Panc1 (cell line): ENCODE data around the gene SEC31A. TPM values are rescaled to one million over a fixed set of nuclear protein-coding genes. Genes with fewer than 3 reads are reported as not detected.
A peak's percentile ranks its signal among the peaks of the same experiment; 100 is the strongest.

Experiments
- ATAC-seq: fragments of 200-7000 bp; cut with Tn5 transposase; 2 replicates; pipeline ENCODE4 v1.9.1; 2020; ENCODE audit warnings: mild to moderate bottlenecking, moderate library complexity
- BruUV-seq: library from RNA; stranded (reverse); fragments of 400-500 nt; replicated peaks from 2 replicates; lab custom pipeline; 2021; lab: Mats Ljungman, UMichigan
- CTCF ChIA-PET: fragments of 300-600 bp; sonication (Branson Sonifier 250); formaldehyde crosslinking; loops from one replicate; lab custom pipeline; 2022; ENCODE audit warnings: antibody characterized with exemption; lab: Charles Lee
- POLR2A ChIA-PET: fragments of 300-600 bp; sonication (Branson Sonifier 250); formaldehyde crosslinking; loops from one replicate; lab custom pipeline; 2022; ENCODE audit warnings: antibody characterized with exemption; lab: Charles Lee
- DNase-seq: peaks from one replicate; pipeline ENCODE4 v3.0.0-alpha.2; 2010; ENCODE audit warnings: low read depth, low spot score
- H3K27ac ChIP-seq: 2 replicates; pipeline ENCODE4 v1.5.1; 2011; ENCODE audit warnings: mild to moderate bottlenecking, low read length, inconsistent platforms
- H3K27me3 ChIP-seq: fragments of 200-500 bp; sonication (Bioruptor generic); 2 replicates; pipeline ENCODE4 v1.6.0; 2014; ENCODE audit warnings: low read length, inconsistent platforms; ENCODE audit not compliant: control insufficient read depth, insufficient read depth
- H3K36me3 ChIP-seq: fragments of 200-500 bp; sonication (Bioruptor generic); 2 replicates; pipeline ENCODE4 v1.5.1; 2014; ENCODE audit warnings: inconsistent platforms, mild to moderate bottlenecking, low read length, moderate library complexity; ENCODE audit not compliant: control insufficient read depth, insufficient read depth
- H3K4me1 ChIP-seq: 2 replicates; pipeline ENCODE4 v1.5.1; 2011; ENCODE audit warnings: inconsistent platforms, mild to moderate bottlenecking, low read length, moderate library complexity; ENCODE audit not compliant: control insufficient read depth, insufficient read depth
- H3K4me3 ChIP-seq, 2 experiments: 2 replicates each; pipeline ENCODE4 v1.5.1; 2011 to 2012; ENCODE audit warnings: low read depth in 2 of 2, low read length in 2 of 2, mild to moderate bottlenecking in 2 of 2, inconsistent platforms in 1 of 2, moderate library complexity in 1 of 2
- H3K9me3 ChIP-seq: fragments of 200-500 bp; sonication (Bioruptor generic); 2 replicates; pipeline ENCODE4 v1.5.1; 2014; ENCODE audit warnings: low read depth, mild to moderate bottlenecking, inconsistent platforms, low read length, moderate library complexity; ENCODE audit not compliant: control insufficient read depth, insufficient read depth
- CTCF ChIP-seq: fragments of 450-650 bp; IDR thresholded peaks from 2 replicates; pipeline ENCODE4 v1.5.1; 2017; ENCODE audit warnings: mild to moderate bottlenecking
- POLR2AphosphoS5 ChIP-seq: IDR thresholded peaks from 2 replicates; pipeline ENCODE4 v1.6.1; 2012; ENCODE audit warnings: mild to moderate bottlenecking, low read depth, low read length, moderate library complexity
- REST ChIP-seq, 2 experiments: IDR thresholded peaks; 2 replicates each; pipeline ENCODE4 v1.6.1; 2011 to 2012; ENCODE audit warnings: low read depth in 2 of 2, control low read depth in 1 of 2, low read length in 1 of 2, mild to moderate bottlenecking in 1 of 2, moderate library complexity in 1 of 2; ENCODE audit not compliant: insufficient read depth in 1 of 2
- SIN3A ChIP-seq: IDR thresholded peaks from 2 replicates; pipeline ENCODE4 v1.6.1; 2012; ENCODE audit warnings: low read depth, mild to moderate bottlenecking, low read length, moderate library complexity, borderline replicate concordance; ENCODE audit not compliant: insufficient read depth
- TCF7L2 ChIP-seq: IDR thresholded peaks from 2 replicates; pipeline ENCODE4 v1.6.1; 2011; ENCODE audit warnings: mild to moderate bottlenecking, low read depth, low read length, inconsistent platforms
- in situ Hi-C: cut with HindIII; loops from 2 replicates; pipeline ENCODE4 v1.10.0; 2016; ENCODE audit warnings: low sequenced_read_pairs, low pct_unique_long_range_greater_than_20kb
- intact Hi-C: fragments of 100-400 bp; cut with micrococcal nuclease; formaldehyde crosslinking; loops from one replicate; pipeline ENCODE4 v1.10.0; 2022; ENCODE audit not compliant: unreplicated experiment
- total RNA-seq: library from RNA; stranded (reverse); gene quantifications from one replicate; pipeline ENCODE4 v1.2.1, GENCODE V29; 2021; ENCODE audit not compliant: unreplicated experiment

Gene SEC31A
- total RNA-seq, 1 experiment from 2014 or later, result 107 TPM

GRCh38 chr4:82891707-82892466 is 934 bp upstream of the SEC31A start:
- TF ChIP-seq CTCF (no peak), POLR2AphosphoS5 (no peak), SIN3A (no peak), REST (IDR thresholded peaks at IDR 0.05; ENCODE audit: insufficient read depth in 1 of 2, low read depth in 2 of 2, low read length in 1 of 2) (no peak), TCF7L2 (no peak)
- ChIA-PET CTCF (no interaction called here), POLR2A (interaction anchor here (0.6 kb wide), 1 partner anchor 156 kb away, joined by 4 read pairs; no protein-coding TSS in a partner anchor)
- Histone ChIP-seq H3K4me1 (peaks cover 20% of the 10 kb centered on the region), H3K4me3 (peak overlapping the region; percentile 87 to 90), H3K9me3 (no peaks in the 10 kb centered on the region), H3K27ac (peak overlapping the region; percentile 93), H3K36me3 (peaks cover 13% of the 10 kb centered on the region), H3K27me3 (no peaks in the 10 kb centered on the region)
- ATAC-seq (no peak; the same call in 1 of the 2 replicates), DNase-seq (no peak)
- intact Hi-C loops (loop anchor here (10.0 kb wide), 1 partner anchor 663 kb away; no protein-coding TSS in a partner anchor), in situ Hi-C loops (no loop called here)
- no TSS peak for BruUV-seq

GRCh38 chr4:82890528-82890900 is 439 bp downstream of the SEC31A start:
- H3K27me3 ChIP-seq, result no peaks in the 10 kb centered on the region
- peaks cover 33% of the 10 kb centered on the region for H3K4me1 ChIP-seq
- DNase-seq (no peak), ATAC-seq (no peak; the same call in 1 of the 2 replicates)
- no peak for TF ChIP-seq TCF7L2
- TF ChIP-seq SIN3A, result no peak
- TF ChIP-seq POLR2AphosphoS5, result no peak
- TF ChIP-seq REST (IDR thresholded peaks at IDR 0.05; ENCODE audit: insufficient read depth in 1 of 2, low read depth in 2 of 2, low read length in 1 of 2), result no peak
- TF ChIP-seq CTCF, result no peak
- no peaks in the 10 kb centered on the region for H3K9me3 ChIP-seq
- BruUV-seq, result no TSS peak
- intact Hi-C loops (loop anchor here (10.0 kb wide), 1 partner anchor 664 kb away; no protein-coding TSS in a partner anchor), in situ Hi-C loops (no loop called here)
- ChIA-PET CTCF (no interaction called here), POLR2A (interaction anchor here (0.7 kb wide), 1 partner anchor 121 kb away, joined by 13 read pairs; no protein-coding TSS in a partner anchor)
- peaks cover 6% of the 10 kb centered on the region for H3K36me3 ChIP-seq
- peak overlapping the region; percentile 92 for H3K27ac ChIP-seq
- H3K4me3 ChIP-seq, result peak overlapping the region; percentile 87 to 90
